Bronchial epithelial cell (primary cell): Measurements from ENCODE around the gene CIT. TPM values are rescaled to one million over a fixed set of nuclear protein-coding genes. Genes with fewer than 3 reads are reported as not detected.
A peak's percentile ranks its signal among the peaks of the same experiment; 100 is the strongest.

Source experiments
- DNase-seq: peaks from one replicate; pipeline ENCODE4 v3.0.0-alpha.2; 2010; ENCODE audit warnings: low read depth
- FAIRE-seq: peaks from 2 replicates; lab custom pipeline; 2011; peaks lifted over from hg19 to GRCh38; lab: Jason Lieb, UNC
- H3K27me3 ChIP-seq: 2 replicates; pipeline ENCODE4 v1.5.1; 2011; ENCODE audit warnings: low read length; ENCODE audit not compliant: control insufficient read depth, insufficient read depth
- H3K36me3 ChIP-seq: 2 replicates; pipeline ENCODE4 v1.5.1; 2011; ENCODE audit warnings: low read length; ENCODE audit not compliant: control insufficient read depth, insufficient read depth
- H3K4me3 ChIP-seq: 2 replicates; pipeline ENCODE4 v1.5.1; 2011; ENCODE audit warnings: mild to moderate bottlenecking, low read depth, low read length, control low read depth
- total RNA-seq: library from RNA; depleted of rRNA; stranded (reverse); fragments of >200 nt; gene quantifications from 2 replicates; pipeline ENCODE4 v1.2.1, GENCODE V29; 2014
- TF ChIP-seq, protein P1 (sequence below): IDR thresholded peaks from 2 replicates; pipeline ENCODE4 v1.5.1; 2011; ENCODE audit warnings: mild to moderate bottlenecking, moderate library complexity, low read length, control low read depth, inconsistent platforms; ENCODE audit not compliant: insufficient read depth, severe bottlenecking

Gene CIT
- total RNA-seq, 1 donor from 2014 or later: 0.79 TPM

DNA sequence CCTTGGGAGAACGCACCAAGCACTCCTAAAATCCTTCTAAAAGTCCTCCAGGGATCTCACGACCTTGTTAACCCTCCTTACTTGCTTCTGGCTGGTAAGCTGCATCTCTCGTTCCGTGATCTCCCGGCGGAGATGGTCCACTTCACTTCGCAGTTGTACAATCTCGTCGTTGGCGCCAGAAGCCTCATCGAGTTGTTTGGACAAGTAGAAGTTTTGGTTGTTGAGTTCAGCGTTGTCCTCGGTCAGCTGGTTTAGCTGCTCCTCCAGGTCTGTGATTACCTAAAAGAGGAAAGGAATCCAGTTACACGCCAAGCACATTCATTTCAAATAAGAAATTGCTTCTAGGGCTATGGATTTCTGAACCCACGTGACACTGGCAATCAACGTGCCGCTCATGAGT lies 142.0 kb downstream of the CIT start:
- H3K27me3 ChIP-seq: no peaks in the 10 kb centered on the region
- DNase-seq (no peak), FAIRE-seq (no peak)
- no peak overlapping the region for H3K4me3 ChIP-seq
- no peaks in the 10 kb centered on the region for H3K36me3 ChIP-seq
- TF ChIP-seq, protein P1, sequence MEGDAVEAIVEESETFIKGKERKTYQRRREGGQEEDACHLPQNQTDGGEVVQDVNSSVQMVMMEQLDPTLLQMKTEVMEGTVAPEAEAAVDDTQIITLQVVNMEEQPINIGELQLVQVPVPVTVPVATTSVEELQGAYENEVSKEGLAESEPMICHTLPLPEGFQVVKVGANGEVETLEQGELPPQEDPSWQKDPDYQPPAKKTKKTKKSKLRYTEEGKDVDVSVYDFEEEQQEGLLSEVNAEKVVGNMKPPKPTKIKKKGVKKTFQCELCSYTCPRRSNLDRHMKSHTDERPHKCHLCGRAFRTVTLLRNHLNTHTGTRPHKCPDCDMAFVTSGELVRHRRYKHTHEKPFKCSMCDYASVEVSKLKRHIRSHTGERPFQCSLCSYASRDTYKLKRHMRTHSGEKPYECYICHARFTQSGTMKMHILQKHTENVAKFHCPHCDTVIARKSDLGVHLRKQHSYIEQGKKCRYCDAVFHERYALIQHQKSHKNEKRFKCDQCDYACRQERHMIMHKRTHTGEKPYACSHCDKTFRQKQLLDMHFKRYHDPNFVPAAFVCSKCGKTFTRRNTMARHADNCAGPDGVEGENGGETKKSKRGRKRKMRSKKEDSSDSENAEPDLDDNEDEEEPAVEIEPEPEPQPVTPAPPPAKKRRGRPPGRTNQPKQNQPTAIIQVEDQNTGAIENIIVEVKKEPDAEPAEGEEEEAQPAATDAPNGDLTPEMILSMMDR: no peak

DNA sequence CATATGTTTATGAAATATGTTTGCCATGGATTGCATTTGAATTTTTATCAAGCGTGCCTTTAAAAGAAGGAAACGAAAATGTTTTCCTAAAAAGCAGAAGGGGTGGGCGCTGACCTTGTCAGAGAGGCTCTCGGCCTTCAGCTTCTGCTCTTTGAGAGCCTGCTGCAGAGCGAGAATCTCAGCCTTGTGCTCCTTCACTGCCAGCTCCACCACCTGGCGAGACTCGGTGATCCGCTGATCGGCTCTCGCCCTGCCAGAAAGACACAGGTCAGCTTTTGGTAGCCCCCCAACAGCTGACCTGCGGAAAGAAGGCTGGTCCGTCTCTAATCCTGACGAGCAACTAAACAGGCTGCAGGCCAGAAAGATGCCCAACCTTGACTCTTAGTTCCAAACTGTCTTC lies 146.7 kb downstream of the CIT start:
- Histone ChIP-seq H3K4me3 (no peak overlapping the region), H3K36me3 (no peaks in the 10 kb centered on the region), H3K27me3 (no peaks in the 10 kb centered on the region)
- DNase-seq: no peak
- TF ChIP-seq, protein P1: no peak
- no peak for FAIRE-seq

GRCh38 chr12:119729871-119730270 lies 147.2 kb downstream of the CIT start:
- TF ChIP-seq, protein P1: no peak
- H3K27me3 ChIP-seq: no peaks in the 10 kb centered on the region
- H3K4me3 ChIP-seq: no peak overlapping the region
- no peak for FAIRE-seq
- no peak for DNase-seq
- H3K36me3 ChIP-seq: no peaks in the 10 kb centered on the region

- no peaks in the 10 kb centered on the region for H3K36me3 ChIP-seq
- no peaks in the 10 kb centered on the region for H3K27me3 ChIP-seq
- TF ChIP-seq, protein P1: no peak
- no peak overlapping the region for H3K4me3 ChIP-seq
- FAIRE-seq (no peak), DNase-seq (no peak)
Observed at GRCh38 chr12:119728444-119728745, 148.7 kb downstream of the CIT start.

GRCh38 chr12:119727600-119728443 lies 149.3 kb downstream of the CIT start:
- Histone ChIP-seq H3K4me3 (no peak overlapping the region), H3K36me3 (no peaks in the 10 kb centered on the region), H3K27me3 (no peaks in the 10 kb centered on the region)
- peak; percentile 25 for DNase-seq
- TF ChIP-seq, protein P1: no peak
- FAIRE-seq: no peak

GRCh38 chr12:119725523-119725922 lies 151.6 kb downstream of the CIT start:
- no peaks in the 10 kb centered on the region for H3K36me3 ChIP-seq
- FAIRE-seq (no peak), DNase-seq (no peak)
- no peaks in the 10 kb centered on the region for H3K27me3 ChIP-seq
- TF ChIP-seq, protein P1: no peak
- H3K4me3 ChIP-seq: no peak overlapping the region
